RWPE2 (cell line): ENCODE measurements around the gene AMFR.
A peak's percentile ranks its signal among the peaks of the same experiment; 100 is the strongest.

Experiments
- ATAC-seq: fragments of 200-7000 bp; cut with Tn5 transposase; 3 replicates; pipeline ENCODE4 v1.9.1; 2021; ENCODE audit warnings: low read depth
- DNase-seq: peaks from one replicate; pipeline ENCODE4 v3.0.0-alpha.2; 2020; ENCODE audit warnings: low spot score
- H3K27ac ChIP-seq: fragments of 450-650 bp; 2 replicates; pipeline ENCODE4 v1.5.1; 2017; ENCODE audit warnings: mild to moderate bottlenecking; ENCODE audit not compliant: poor library complexity, severe bottlenecking
- H3K27me3 ChIP-seq: fragments of 250-450 bp; sonication (Bioruptor Pico); 2 replicates; pipeline ENCODE4 v1.5.1; 2021; ENCODE audit warnings: mild to moderate bottlenecking, moderate library complexity; ENCODE audit not compliant: insufficient read depth, poor library complexity, severe bottlenecking
- H3K36me3 ChIP-seq: fragments of 250-450 bp; sonication (Bioruptor Pico); 2 replicates; pipeline ENCODE4 v1.5.1; 2020; ENCODE audit warnings: low read depth, mild to moderate bottlenecking, moderate library complexity
- H3K4me1 ChIP-seq: fragments of 250-450 bp; sonication (Bioruptor Pico); 2 replicates; pipeline ENCODE4 v1.5.1; 2021; ENCODE audit warnings: mild to moderate bottlenecking, moderate library complexity; ENCODE audit not compliant: insufficient read depth, poor library complexity, severe bottlenecking
- H3K4me3 ChIP-seq: fragments of 250-450 bp; sonication (Bioruptor Pico); 2 replicates; pipeline ENCODE4 v1.5.1; 2021; ENCODE audit warnings: mild to moderate bottlenecking, moderate library complexity; ENCODE audit not compliant: severe bottlenecking
- H3K9me3 ChIP-seq: fragments of 250-450 bp; sonication (Bioruptor Pico); 2 replicates; pipeline ENCODE4 v1.5.1; 2021; ENCODE audit warnings: mild to moderate bottlenecking, moderate library complexity; ENCODE audit not compliant: severe bottlenecking
- TF ChIP-seq, protein P1 (sequence below): fragments of 450-650 bp; IDR thresholded peaks from one replicate; pipeline ENCODE4 v1.5.1; 2017; ENCODE audit warnings: mild to moderate bottlenecking, moderate library complexity; ENCODE audit not compliant: poor library complexity, severe bottlenecking

Gene AMFR

DNA sequence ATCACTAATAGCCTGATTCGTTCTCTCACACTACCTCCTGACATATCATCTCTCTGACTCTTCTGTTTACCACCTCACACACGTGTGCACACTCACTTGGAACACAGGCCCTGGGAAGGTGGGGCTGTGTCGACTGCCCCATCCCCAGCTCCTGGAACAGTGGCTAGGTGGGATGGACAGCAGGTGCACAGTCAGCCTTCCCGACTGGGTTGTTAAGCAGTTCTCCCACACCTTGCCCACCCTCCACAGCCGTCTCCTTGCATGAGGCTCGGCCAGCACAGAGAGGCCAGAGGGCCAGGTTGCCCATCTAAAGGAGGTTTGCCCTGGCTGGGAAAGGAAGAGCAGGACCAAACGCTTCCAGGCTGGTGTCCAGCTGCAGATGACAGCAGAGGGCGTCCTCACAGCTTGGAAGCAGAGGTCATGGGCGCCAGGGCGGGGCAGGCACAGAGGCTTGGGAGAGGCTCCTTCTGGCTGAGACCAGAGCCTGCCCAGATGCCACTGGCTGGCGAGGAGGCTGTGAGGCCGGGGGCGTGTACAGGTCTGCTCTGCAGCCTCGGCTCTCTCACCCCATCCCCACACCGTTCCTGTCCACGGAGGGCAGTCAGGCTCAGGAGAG, 92.8 kb downstream of the AMFR start:
- ATAC-seq (peak; percentile 69), DNase-seq (no peak)
- no peaks in the 10 kb centered on the region for H3K9me3 ChIP-seq
- H3K27ac ChIP-seq = no peak overlapping the region
- H3K36me3 ChIP-seq = no peaks in the 10 kb centered on the region
- H3K4me1 ChIP-seq = peaks cover 20% of the 10 kb centered on the region
- no peak overlapping the region for H3K4me3 ChIP-seq
- TF ChIP-seq, protein P1, sequence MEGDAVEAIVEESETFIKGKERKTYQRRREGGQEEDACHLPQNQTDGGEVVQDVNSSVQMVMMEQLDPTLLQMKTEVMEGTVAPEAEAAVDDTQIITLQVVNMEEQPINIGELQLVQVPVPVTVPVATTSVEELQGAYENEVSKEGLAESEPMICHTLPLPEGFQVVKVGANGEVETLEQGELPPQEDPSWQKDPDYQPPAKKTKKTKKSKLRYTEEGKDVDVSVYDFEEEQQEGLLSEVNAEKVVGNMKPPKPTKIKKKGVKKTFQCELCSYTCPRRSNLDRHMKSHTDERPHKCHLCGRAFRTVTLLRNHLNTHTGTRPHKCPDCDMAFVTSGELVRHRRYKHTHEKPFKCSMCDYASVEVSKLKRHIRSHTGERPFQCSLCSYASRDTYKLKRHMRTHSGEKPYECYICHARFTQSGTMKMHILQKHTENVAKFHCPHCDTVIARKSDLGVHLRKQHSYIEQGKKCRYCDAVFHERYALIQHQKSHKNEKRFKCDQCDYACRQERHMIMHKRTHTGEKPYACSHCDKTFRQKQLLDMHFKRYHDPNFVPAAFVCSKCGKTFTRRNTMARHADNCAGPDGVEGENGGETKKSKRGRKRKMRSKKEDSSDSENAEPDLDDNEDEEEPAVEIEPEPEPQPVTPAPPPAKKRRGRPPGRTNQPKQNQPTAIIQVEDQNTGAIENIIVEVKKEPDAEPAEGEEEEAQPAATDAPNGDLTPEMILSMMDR = peak; percentile 51
- H3K27me3 ChIP-seq = no peaks in the 10 kb centered on the region

DNA sequence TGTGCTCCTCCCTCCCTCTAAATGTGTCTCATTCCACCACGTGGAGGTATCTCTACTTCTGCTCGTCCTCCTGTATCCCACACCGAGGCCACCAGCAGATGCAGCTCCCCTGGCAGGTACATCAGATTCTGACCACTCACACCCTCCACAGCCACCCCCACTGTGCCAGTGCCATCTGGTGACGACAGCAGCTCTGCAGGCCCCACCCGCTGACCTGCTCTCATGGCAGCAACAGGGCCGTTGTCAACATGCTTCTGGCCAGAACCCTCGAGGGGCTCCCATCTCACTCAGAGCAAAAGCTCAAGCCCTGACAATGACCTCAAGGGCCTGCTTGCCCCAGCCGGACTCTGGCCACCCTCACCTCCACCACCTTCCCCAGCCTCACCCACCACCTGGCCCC, 93.4 kb downstream of the AMFR start:
- Histone ChIP-seq H3K4me3 (no peak overlapping the region), H3K27me3 (no peaks in the 10 kb centered on the region), H3K27ac (no peak overlapping the region), H3K4me1 (peaks cover 20% of the 10 kb centered on the region), H3K9me3 (no peaks in the 10 kb centered on the region), H3K36me3 (no peaks in the 10 kb centered on the region)
- DNase-seq (no peak), ATAC-seq (no peak)
- TF ChIP-seq, protein P1 = no peak

DNA sequence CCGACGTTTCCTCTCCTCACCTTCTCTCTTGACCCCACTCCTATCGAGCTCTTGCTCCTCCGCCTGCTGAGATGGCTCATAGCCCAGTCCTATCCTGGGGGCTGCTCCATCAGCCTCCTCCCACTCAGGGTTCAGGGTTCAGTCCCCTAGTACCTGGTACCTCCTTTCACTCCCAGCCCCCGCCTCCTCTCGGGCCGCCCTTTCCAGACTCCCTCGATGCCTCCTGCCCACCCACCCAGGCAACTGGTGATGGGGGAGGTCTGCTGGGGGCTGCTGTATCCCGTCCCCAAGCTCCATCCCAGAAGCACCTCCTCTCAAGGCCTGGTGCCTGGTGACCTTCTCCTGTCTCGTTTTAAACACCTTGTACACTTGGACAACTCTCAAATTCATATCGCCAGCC, 93.9 kb downstream of the AMFR start:
- H3K27me3 ChIP-seq = no peaks in the 10 kb centered on the region
- H3K36me3 ChIP-seq = no peaks in the 10 kb centered on the region
- ATAC-seq = no peak
- H3K27ac ChIP-seq = no peak overlapping the region
- no peaks in the 10 kb centered on the region for H3K9me3 ChIP-seq
- TF ChIP-seq, protein P1 = no peak
- H3K4me3 ChIP-seq = no peak overlapping the region
- peaks cover 20% of the 10 kb centered on the region for H3K4me1 ChIP-seq
- no peak for DNase-seq

DNA sequence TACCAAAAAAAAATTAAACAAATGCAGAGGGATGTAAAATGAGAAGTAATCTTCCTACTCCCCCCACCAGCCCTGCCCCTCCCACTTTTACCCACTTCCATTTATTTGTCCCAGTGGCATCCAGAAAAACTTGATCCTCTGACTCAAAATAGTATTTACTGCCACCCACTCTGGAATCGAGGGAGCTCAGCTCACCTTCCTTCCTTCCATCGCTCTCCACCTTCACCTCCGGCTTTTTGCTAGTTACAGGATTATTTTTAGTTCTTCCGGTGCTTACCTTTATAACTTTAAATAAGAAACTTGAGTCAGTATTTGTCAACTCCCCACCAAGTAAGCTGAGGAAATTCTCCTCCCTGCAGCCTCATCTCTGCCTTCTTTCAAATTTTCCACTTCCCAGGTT, 94.9 kb downstream of the AMFR start:
- Histone ChIP-seq H3K4me3 (no peak overlapping the region), H3K4me1 (peaks cover 16% of the 10 kb centered on the region), H3K36me3 (no peaks in the 10 kb centered on the region), H3K9me3 (no peaks in the 10 kb centered on the region), H3K27me3 (no peaks in the 10 kb centered on the region), H3K27ac (no peak overlapping the region)
- TF ChIP-seq, protein P1 = no peak
- DNase-seq (no peak), ATAC-seq (no peak)

DNA sequence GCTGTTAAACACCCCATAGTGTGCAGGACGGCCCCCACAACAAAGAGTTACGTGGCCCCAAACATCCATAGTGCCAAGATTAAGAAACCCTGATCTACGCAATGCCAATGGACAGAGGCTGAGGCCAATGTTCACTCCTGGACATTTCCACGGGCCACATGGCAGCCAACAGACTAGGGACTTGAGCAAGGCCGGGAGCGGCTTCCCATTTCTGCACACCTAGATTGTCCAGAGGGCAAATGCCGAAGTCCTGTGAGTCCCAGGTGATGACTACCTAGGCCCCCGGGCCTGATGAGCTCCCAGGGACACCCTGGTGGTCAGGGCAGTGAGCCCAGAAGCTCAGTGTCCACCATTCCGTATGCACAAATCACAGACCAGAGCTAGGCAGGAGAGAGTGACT, 95.5 kb downstream of the AMFR start:
- H3K4me1 ChIP-seq = peaks cover 14% of the 10 kb centered on the region
- no peaks in the 10 kb centered on the region for H3K9me3 ChIP-seq
- no peaks in the 10 kb centered on the region for H3K36me3 ChIP-seq
- DNase-seq = no peak
- ATAC-seq = no peak
- no peaks in the 10 kb centered on the region for H3K27me3 ChIP-seq
- H3K27ac ChIP-seq = no peak overlapping the region
- TF ChIP-seq, protein P1 = no peak
- H3K4me3 ChIP-seq = no peak overlapping the region
